ENCODE data around the gene CFAP61. TPM values are rescaled to one million over a fixed set of nuclear protein-coding genes. Genes with fewer than 3 reads are reported as not detected.

The CFAP61 gene
- total and polyA plus RNA-seq, 11 donors, result 12.1 to 102 (median 41.8) TPM

DNA sequence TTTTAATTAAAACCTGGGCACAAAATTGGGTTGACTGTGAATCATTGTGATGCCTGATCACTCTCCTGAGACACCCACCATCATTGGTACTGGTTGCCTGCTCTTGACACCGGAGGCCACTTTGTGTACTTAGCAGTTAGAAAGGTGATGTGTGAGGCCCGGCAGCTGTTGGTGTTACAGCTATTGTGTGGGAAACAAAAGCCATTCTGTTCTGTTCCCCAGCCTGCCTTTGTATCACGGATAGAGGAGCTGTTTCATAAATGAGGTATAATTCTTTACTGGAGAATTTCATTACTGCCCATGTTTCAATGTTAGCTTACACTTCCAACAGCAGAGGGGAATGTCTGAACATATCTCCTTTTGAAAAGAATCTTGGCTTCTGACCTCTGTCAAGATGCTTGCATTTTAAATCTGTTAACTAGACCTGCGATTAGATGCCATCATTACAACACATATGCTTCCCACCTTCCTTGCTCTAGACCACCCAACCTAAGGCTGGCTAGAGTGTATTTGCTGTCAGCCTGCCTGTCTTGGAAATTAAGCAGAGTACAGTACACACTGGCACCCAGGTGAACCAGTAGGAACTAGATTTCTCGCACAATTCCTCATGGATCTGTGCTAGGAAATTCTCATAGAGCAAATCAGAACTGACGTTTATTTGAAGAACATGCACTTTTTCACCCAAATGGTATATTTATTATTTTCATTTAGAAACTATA lies 173.2 kb downstream of the CFAP61 start:
- intact Hi-C loops (cut with DNase I), result no loop called here
- Histone ChIP-seq H3K27ac (no peak overlapping the region), H3K4me1 (peaks cover 0 to 11% (median 0%) of the 10 kb centered on the region in 12 donors), H3K9me3 (peaks cover 0 to 20% (median 5%) of the 10 kb centered on the region in 12 donors), H3K4me3 (no peak overlapping the region), H3K36me3 (no peaks in the 10 kb centered on the region), H3K27me3 (peaks cover 0 to 6% (median 0%) of the 10 kb centered on the region in 9 donors)
- TF ChIP-seq, protein P1, sequence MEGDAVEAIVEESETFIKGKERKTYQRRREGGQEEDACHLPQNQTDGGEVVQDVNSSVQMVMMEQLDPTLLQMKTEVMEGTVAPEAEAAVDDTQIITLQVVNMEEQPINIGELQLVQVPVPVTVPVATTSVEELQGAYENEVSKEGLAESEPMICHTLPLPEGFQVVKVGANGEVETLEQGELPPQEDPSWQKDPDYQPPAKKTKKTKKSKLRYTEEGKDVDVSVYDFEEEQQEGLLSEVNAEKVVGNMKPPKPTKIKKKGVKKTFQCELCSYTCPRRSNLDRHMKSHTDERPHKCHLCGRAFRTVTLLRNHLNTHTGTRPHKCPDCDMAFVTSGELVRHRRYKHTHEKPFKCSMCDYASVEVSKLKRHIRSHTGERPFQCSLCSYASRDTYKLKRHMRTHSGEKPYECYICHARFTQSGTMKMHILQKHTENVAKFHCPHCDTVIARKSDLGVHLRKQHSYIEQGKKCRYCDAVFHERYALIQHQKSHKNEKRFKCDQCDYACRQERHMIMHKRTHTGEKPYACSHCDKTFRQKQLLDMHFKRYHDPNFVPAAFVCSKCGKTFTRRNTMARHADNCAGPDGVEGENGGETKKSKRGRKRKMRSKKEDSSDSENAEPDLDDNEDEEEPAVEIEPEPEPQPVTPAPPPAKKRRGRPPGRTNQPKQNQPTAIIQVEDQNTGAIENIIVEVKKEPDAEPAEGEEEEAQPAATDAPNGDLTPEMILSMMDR (IDR thresholded peaks at IDR 0.05), result no peak
- no peak for TF ChIP-seq POLR2A (IDR thresholded peaks at IDR 0.05)
- 71 to 80% (median 73%) methylated on average over 6 of the region's 6 CpGs for WGBS, 4 donors
- no peak for DNase-seq
- ATAC-seq, result no peak

DNA sequence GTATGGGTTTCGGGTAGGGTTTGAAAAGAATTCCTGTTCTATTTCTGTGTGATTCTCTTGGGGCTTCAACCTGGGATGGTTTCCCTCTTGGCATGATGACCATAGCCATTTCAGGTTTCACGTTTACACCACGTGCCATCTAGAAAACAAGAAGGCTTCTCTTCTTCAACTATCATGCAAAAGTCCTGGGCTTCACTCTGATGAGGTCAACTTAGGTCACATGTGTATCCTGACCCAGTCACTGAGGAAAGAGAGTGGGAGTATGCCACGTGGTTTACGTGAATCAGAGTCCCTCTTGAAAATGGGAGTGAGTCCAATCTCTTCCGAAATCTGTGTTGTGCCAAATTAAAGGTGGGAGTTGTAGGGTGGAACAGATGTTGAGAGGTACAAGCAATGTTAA lies 174.2 kb downstream of the CFAP61 start:
- no peak overlapping the region for H3K27ac ChIP-seq
- H3K9me3 ChIP-seq, result peaks cover 0 to 20% (median 5%) of the 10 kb centered on the region in 12 donors
- no peak for TF ChIP-seq POLR2A (IDR thresholded peaks at IDR 0.05)
- TF ChIP-seq, protein P1 (IDR thresholded peaks at IDR 0.05), result no peak
- no peak overlapping the region for H3K4me3 ChIP-seq
- H3K4me1 ChIP-seq, result peaks cover 0 to 15% (median 0%) of the 10 kb centered on the region in 12 donors
- no peak for ATAC-seq
- intact Hi-C loops (cut with DNase I), result no loop called here
- no peak for DNase-seq
- peaks cover 0 to 3% (median 0%) of the 10 kb centered on the region in 9 donors for H3K27me3 ChIP-seq
- WGBS, 4 donors, result 72 to 77% (median 75%) methylated on average over 6 of the region's 6 CpGs
- no peaks in the 10 kb centered on the region for H3K36me3 ChIP-seq

DNA sequence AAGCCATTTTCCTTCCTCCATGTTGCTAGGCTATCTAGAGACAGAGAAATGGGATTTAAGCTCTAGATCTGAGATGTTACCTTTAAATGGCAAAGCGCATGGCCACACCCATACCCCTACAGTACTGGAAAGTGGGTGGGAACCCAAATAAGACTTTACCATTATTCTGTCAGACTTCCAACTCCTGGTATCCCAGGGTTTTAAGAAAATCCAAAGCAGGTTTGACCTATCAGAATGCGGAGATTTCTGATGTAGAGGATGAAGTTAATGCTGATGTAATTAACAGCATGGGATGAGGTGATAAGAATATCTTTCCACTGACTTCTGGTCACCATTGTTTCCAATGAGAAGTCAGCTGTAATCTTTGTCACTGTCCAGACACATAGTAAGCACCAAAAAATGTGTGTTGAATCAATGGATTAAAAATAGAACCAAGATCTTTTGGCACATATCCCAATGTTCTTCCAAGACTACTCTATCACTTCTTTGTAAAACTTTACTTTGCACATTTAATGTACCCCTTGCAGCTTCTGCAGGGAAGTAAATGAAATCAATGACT lies 174.8 kb downstream of the CFAP61 start:
- H3K27ac ChIP-seq, result no peak overlapping the region
- no peaks in the 10 kb centered on the region for H3K36me3 ChIP-seq
- no peak overlapping the region for H3K4me3 ChIP-seq
- peaks cover 0 to 20% (median 5%) of the 10 kb centered on the region in 12 donors for H3K9me3 ChIP-seq
- H3K4me1 ChIP-seq, result peaks cover 0 to 20% (median 2%) of the 10 kb centered on the region in 12 donors
- WGBS, 4 donors, result 93 to 95% (median 94%) methylated on average over 2 of the region's 2 CpGs
- no peak for ATAC-seq
- peaks cover 0 to 3% (median 0%) of the 10 kb centered on the region in 9 donors for H3K27me3 ChIP-seq
- intact Hi-C loops (cut with DNase I), result no loop called here
- no peak for DNase-seq
- no peak for TF ChIP-seq POLR2A (IDR thresholded peaks at IDR 0.05)
- TF ChIP-seq, protein P1 (IDR thresholded peaks at IDR 0.05), result no peak

DNA sequence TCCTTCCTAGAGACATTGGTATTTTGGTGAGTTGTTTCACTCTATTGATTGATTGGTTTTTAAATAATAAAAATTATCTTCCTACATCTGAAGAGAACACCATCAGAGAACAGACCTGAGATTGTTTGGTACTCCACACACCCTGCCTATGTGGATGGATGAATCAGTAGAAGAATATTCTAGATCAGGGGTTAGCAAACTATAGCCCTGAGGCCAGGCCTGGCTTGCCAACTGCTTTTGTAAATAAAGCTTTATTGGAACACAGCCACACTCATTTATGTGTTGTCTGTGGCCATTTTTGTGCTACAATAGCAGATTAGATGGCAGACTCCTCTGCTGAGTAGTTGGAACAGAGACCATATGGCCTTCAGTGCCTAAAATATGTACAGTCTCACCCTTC lies 176.0 kb downstream of the CFAP61 start:
- Histone ChIP-seq H3K9me3 (peaks cover 0 to 20% (median 5%) of the 10 kb centered on the region in 12 donors), H3K36me3 (no peaks in the 10 kb centered on the region), H3K27me3 (peaks cover 0 to 3% (median 0%) of the 10 kb centered on the region in 9 donors), H3K4me3 (no peak overlapping the region), H3K27ac (no peak overlapping the region), H3K4me1 (peaks cover 0 to 21% (median 2%) of the 10 kb centered on the region in 12 donors)
- ATAC-seq (no peak), DNase-seq (no peak)
- intact Hi-C loops (cut with DNase I), result no loop called here
- TF ChIP-seq, protein P1 (IDR thresholded peaks at IDR 0.05), result no peak
- TF ChIP-seq POLR2A (IDR thresholded peaks at IDR 0.05), result no peak

Measured in heart left ventricle (tissue), 16 donors.